Adipocyte (in vitro differentiated cells): ENCODE data around the gene TTC7B.

Experiments
- DNase-seq: peaks from one replicate; pipeline ENCODE4 v3.0.0-alpha.2; 2015; ENCODE audit warnings: low read depth
- H3K27me3 ChIP-seq: replicated peaks from 2 replicates; pipeline ENCODE4 v1.7.0; 2013; ENCODE audit warnings: mild to moderate bottlenecking, low read length, moderate library complexity; ENCODE audit not compliant: control insufficient read depth, insufficient read depth
- H3K36me3 ChIP-seq: 2 replicates; pipeline ENCODE4 v1.7.0; 2013; ENCODE audit warnings: low read length, mild to moderate bottlenecking, moderate library complexity; ENCODE audit not compliant: control insufficient read depth, insufficient read depth, severe bottlenecking
- H3K4me1 ChIP-seq: 2 replicates; pipeline ENCODE4 v1.7.0; 2013; ENCODE audit warnings: mild to moderate bottlenecking, low read length, moderate library complexity; ENCODE audit not compliant: control insufficient read depth, insufficient read depth
- H3K4me3 ChIP-seq: 2 replicates; pipeline ENCODE4 v1.7.0; 2013; ENCODE audit warnings: mild to moderate bottlenecking, low read length, moderate library complexity
- H3K9ac ChIP-seq: 2 replicates; pipeline ENCODE4 v1.7.0; 2013; ENCODE audit warnings: mild to moderate bottlenecking, low read length, moderate library complexity
- H3K9me3 ChIP-seq: 2 replicates; pipeline ENCODE4 v1.7.0; 2013; ENCODE audit warnings: mild to moderate bottlenecking, low read length, moderate library complexity; ENCODE audit not compliant: control insufficient read depth

Gene TTC7B

GRCh38 chr14:90732718-90733117 is 83.5 kb downstream of the TTC7B start:
- H3K36me3 ChIP-seq: peaks cover 4% of the 10 kb centered on the region
- H3K4me1 ChIP-seq: no peaks in the 10 kb centered on the region

DNA sequence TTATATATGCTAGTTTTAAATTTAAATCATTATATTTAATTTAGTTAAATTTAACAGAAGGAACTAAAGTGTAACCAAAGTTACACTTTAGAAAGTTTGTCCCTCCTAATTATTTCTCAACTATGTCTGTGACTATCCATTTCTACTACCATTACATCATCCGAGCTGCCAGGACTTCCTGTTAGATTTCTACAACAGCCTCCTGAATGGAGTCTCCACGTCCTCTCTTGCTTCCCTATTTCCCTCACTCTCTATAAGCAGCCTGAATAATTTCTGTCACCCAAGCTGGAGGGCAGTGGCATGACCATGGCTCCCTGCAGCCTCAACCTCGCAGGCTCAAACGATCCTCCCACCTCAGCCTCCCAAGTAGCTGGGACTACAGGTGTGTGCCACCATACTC is 84.1 kb downstream of the TTC7B start:
- Histone ChIP-seq H3K36me3 (peaks cover 4% of the 10 kb centered on the region), H3K4me1 (no peaks in the 10 kb centered on the region), H3K9me3 (no peaks in the 10 kb centered on the region), H3K4me3 (no peak overlapping the region), H3K9ac (no peak overlapping the region), H3K27me3 (no peaks in the 10 kb centered on the region)
- no peak for DNase-seq

More at GRCh38 chr14:90732718-90733117, 83.5 kb downstream of the TTC7B start:
- DNase-seq: no peak
- H3K9me3 ChIP-seq: no peaks in the 10 kb centered on the region
- no peak overlapping the region for H3K4me3 ChIP-seq
- H3K27me3 ChIP-seq: no peaks in the 10 kb centered on the region
- H3K9ac ChIP-seq: no peak overlapping the region

GRCh38 chr14:90731487-90731886 is 84.7 kb downstream of the TTC7B start:
- Histone ChIP-seq H3K27me3 (no peaks in the 10 kb centered on the region), H3K36me3 (peaks cover 4% of the 10 kb centered on the region), H3K4me3 (no peak overlapping the region), H3K9ac (no peak overlapping the region), H3K9me3 (no peaks in the 10 kb centered on the region), H3K4me1 (peaks cover 4% of the 10 kb centered on the region)
- no peak for DNase-seq

GRCh38 chr14:90730206-90730766 is 85.9 kb downstream of the TTC7B start:
- Histone ChIP-seq H3K4me1 (peaks cover 7% of the 10 kb centered on the region), H3K36me3 (peaks cover 4% of the 10 kb centered on the region), H3K27me3 (no peaks in the 10 kb centered on the region), H3K9me3 (no peaks in the 10 kb centered on the region), H3K9ac (no peak overlapping the region), H3K4me3 (no peak overlapping the region)
- no peak for DNase-seq

- no peak overlapping the region for H3K4me3 ChIP-seq
- H3K4me1 ChIP-seq: peaks cover 7% of the 10 kb centered on the region
- no peaks in the 10 kb centered on the region for H3K27me3 ChIP-seq
- no peak for DNase-seq
- peaks cover 4% of the 10 kb centered on the region for H3K36me3 ChIP-seq
- H3K9ac ChIP-seq: no peak overlapping the region
- no peaks in the 10 kb centered on the region for H3K9me3 ChIP-seq
These were observed 87.3 kb downstream of the TTC7B start for GRCh38 chr14:90728951-90729350.

DNA sequence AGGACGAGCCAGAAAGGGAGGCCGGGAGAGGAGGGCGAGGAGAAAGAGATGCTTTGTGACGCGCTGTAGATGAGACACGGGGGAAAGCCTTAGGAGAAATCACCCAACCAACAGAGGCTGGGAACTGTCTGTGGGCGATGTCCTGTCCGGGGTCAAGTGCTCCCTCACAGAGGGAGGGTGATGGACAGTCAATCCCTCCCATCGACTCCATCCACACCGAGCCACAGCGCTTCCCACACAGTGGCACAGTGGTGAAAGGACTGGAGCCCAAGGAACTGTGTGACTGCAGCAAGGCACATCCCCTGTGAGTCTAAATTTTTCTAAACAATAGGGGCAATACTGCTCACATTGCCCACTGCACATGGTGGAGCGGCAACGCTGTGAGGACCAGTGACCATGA is 89.1 kb downstream of the TTC7B start:
- DNase-seq: no peak
- Histone ChIP-seq H3K9ac (no peak overlapping the region), H3K4me3 (no peak overlapping the region), H3K36me3 (peaks cover 4% of the 10 kb centered on the region), H3K9me3 (no peaks in the 10 kb centered on the region), H3K27me3 (no peaks in the 10 kb centered on the region), H3K4me1 (peaks cover 7% of the 10 kb centered on the region)

DNA sequence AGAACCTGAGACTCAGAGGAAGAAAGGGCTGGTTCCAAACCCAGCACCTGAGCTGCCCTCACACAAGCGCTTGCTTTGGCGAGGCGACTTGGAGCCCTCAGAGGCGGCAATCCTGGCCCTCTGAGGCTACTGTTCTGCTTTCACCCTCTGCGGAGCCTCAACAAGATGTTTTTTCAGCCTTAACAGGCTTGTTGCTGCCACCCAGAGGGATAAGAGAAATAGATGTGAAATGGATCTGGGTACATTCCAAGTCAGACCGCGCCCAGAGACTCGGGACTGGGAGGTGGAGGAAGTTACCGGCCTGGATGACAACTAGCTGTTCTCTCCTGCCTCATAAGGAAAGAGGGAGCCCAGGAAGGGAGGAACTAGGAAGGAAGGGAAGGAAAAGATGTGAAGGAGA is 89.6 kb downstream of the TTC7B start:
- Histone ChIP-seq H3K36me3 (peaks cover 4% of the 10 kb centered on the region), H3K27me3 (no peaks in the 10 kb centered on the region), H3K9me3 (no peaks in the 10 kb centered on the region), H3K4me3 (no peak overlapping the region), H3K9ac (no peak overlapping the region), H3K4me1 (peaks cover 7% of the 10 kb centered on the region)
- peak; percentile 54 for DNase-seq

GRCh38 chr14:90724866-90725265 is 91.4 kb downstream of the TTC7B start:
- H3K27me3 ChIP-seq: no peaks in the 10 kb centered on the region
- H3K9me3 ChIP-seq: no peaks in the 10 kb centered on the region
- DNase-seq: no peak
- H3K9ac ChIP-seq: no peak overlapping the region
- H3K36me3 ChIP-seq: peaks cover 4% of the 10 kb centered on the region
- no peak overlapping the region for H3K4me3 ChIP-seq
- H3K4me1 ChIP-seq: peaks cover 7% of the 10 kb centered on the region

DNA sequence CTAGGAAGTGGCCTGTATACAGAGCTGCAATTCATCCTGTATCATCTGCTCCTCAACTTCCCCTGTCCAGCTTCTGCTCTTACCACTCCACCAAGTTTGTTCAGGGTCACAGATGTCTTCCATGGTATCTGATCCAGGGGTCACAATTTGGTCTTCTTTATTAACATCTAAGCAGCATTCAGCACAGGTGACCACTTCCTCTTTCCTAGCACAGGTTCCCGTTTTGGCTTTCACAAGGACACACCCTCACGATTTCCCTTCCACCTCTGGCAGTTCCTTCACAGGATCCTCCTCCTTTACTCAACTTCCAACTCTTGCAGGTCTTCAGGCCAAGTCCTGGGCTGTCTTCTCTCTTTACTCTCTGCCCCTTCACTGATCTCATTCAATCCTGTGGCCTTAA is 93.6 kb downstream of the TTC7B start:
- DNase-seq: no peak
- H3K36me3 ChIP-seq: no peaks in the 10 kb centered on the region
- no peak overlapping the region for H3K9ac ChIP-seq
- H3K27me3 ChIP-seq: no peaks in the 10 kb centered on the region
- no peaks in the 10 kb centered on the region for H3K9me3 ChIP-seq
- H3K4me1 ChIP-seq: peaks cover 13% of the 10 kb centered on the region
- no peak overlapping the region for H3K4me3 ChIP-seq

DNA sequence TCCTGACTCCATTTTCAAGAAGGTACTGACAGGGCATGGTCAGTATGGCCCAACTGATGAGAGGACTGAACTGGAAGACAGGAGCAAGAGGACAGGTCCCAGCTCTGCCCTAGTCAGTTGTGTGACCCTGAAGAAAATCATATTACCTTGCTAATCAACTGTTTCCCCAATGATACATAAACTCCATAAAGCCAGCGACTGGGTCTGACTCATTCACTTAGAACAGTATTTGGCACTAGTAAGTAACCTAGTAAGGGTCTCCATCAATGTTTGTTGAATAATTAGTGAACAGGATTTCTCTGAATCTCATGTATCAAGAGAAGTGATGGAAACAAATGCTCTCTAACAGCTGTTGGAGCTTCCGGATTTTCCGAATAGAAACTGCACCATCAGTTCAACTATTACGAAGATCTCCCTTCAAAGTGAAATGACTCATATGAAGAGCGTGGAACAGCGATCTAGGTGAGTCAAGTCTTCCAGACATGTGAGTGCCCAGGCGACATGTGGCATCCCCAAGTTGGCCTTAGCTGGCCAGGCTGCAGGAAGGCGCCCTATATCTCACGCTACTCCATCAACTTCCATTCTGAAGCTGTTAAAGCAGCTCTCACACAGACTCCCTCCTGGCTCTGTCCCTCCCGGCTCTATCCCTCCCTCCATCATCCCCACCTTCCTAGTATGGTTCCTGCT is 94.5 kb downstream of the TTC7B start:
- no peaks in the 10 kb centered on the region for H3K9me3 ChIP-seq
- no peak overlapping the region for H3K4me3 ChIP-seq
- DNase-seq: no peak
- no peaks in the 10 kb centered on the region for H3K36me3 ChIP-seq
- peaks cover 12% of the 10 kb centered on the region for H3K4me1 ChIP-seq
- H3K9ac ChIP-seq: no peak overlapping the region
- H3K27me3 ChIP-seq: no peaks in the 10 kb centered on the region

- DNase-seq: no peak
- no peak overlapping the region for H3K9ac ChIP-seq
- H3K4me3 ChIP-seq: no peak overlapping the region
- H3K9me3 ChIP-seq: no peaks in the 10 kb centered on the region
- H3K36me3 ChIP-seq: no peaks in the 10 kb centered on the region
- no peaks in the 10 kb centered on the region for H3K27me3 ChIP-seq
- H3K4me1 ChIP-seq: peaks cover 6% of the 10 kb centered on the region
These were observed 95.4 kb downstream of the TTC7B start for GRCh38 chr14:90720832-90721231.

- Histone ChIP-seq H3K4me3 (no peak overlapping the region), H3K36me3 (no peaks in the 10 kb centered on the region), H3K27me3 (no peaks in the 10 kb centered on the region), H3K9me3 (no peaks in the 10 kb centered on the region), H3K9ac (no peak overlapping the region), H3K4me1 (peaks cover 6% of the 10 kb centered on the region)
- DNase-seq: no peak
These were observed 95.9 kb downstream of the TTC7B start for GRCh38 chr14:90720336-90720735.
